ENCODE measurements around the gene EMILIN3.

EMILIN3 gene

DNA sequence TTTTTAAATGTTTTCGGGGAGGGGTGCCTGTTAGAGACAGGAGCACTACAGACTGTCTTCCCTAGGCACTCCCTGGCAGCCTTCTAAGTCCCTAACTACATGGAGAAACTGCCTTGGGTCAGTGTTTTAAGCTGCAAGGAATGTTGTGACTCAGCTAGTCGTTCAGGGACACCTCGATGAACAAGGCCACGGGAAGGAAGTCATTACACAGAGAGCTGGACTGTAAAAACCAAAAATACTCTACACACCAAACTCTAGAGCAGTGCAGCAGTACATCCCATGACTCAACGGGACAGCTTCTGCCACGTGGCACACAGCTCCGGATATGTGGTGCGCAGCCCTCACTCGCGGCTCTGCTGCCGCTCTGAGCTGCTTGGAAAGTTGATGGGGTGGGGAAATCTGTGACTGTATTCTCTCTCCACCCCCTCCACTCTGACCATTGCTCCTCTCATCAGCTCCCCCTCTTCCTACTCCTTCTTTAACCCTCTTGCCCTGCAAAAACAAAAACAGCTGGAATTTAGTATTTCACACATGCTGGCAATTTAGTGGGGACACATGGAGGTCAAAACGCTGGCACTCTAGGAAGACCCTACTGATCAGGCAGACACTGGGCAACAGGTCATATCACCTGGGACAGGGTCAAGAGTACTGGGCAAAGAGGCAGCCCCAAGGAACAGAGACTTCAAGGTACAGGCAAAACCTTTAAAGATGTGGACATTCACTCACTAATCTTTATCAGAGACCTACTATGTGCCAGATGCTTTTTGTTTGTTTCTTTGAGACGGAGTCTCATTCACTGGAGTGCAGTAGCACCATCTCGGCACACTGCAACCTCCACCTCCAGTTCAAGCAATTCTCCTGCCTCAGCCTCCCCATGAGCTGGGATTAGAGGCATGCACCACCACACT is 36.9 kb downstream of the EMILIN3 start:
- Histone ChIP-seq H3K4me3 (ENCODE audit: low read depth, low read length) (no peak overlapping the region), H3K4me1 (no peaks in the 10 kb centered on the region), H3K36me3 (no peaks in the 10 kb centered on the region), H3K9me3 (no peaks in the 10 kb centered on the region), H3K27me3 (no peaks in the 10 kb centered on the region)
- no peak for DNase-seq
- no peak for TF ChIP-seq CTCF (IDR thresholded peaks at IDR 0.05; ENCODE audit: low read depth, low read length)

- no peak for DNase-seq
- Histone ChIP-seq H3K36me3 (no peaks in the 10 kb centered on the region), H3K27me3 (no peaks in the 10 kb centered on the region), H3K4me3 (ENCODE audit: low read depth, low read length) (no peak overlapping the region), H3K4me1 (no peaks in the 10 kb centered on the region), H3K9me3 (no peaks in the 10 kb centered on the region)
- TF ChIP-seq CTCF (IDR thresholded peaks at IDR 0.05; ENCODE audit: low read depth, low read length), result no peak
Measured at GRCh38 chr20:41327178-41327577, 39.4 kb downstream of the EMILIN3 start.

GRCh38 chr20:41320976-41321375 is 45.6 kb downstream of the EMILIN3 start:
- no peaks in the 10 kb centered on the region for H3K4me1 ChIP-seq
- H3K4me3 ChIP-seq (ENCODE audit: low read depth, low read length), result no peak overlapping the region
- TF ChIP-seq CTCF (IDR thresholded peaks at IDR 0.05; ENCODE audit: low read depth, low read length), result no peak
- no peak for DNase-seq
- H3K27me3 ChIP-seq, result no peaks in the 10 kb centered on the region
- H3K36me3 ChIP-seq, result no peaks in the 10 kb centered on the region
- H3K9me3 ChIP-seq, result no peaks in the 10 kb centered on the region

DNA sequence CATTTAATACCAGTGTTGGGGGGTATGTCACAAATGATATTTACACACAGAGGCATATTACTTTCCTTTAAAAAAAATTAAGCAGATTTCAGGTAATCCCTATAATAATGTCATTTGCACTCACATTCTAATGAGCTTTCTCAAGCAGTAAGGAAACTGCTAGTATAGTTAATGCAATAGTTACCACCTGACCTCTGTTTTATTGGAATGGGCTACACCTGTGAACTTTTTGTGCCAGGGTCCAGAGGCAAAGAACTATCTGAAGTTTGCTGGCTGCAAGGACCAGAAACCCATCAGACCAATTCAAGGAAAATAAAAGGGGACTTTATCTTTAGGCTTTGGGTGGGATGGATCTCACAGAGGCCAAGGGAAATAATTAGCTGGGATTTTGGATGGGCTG is 46.2 kb downstream of the EMILIN3 start:
- Histone ChIP-seq H3K27me3 (no peaks in the 10 kb centered on the region), H3K36me3 (no peaks in the 10 kb centered on the region), H3K4me1 (no peaks in the 10 kb centered on the region), H3K4me3 (ENCODE audit: low read depth, low read length) (no peak overlapping the region), H3K9me3 (no peaks in the 10 kb centered on the region)
- DNase-seq, result no peak
- TF ChIP-seq CTCF (IDR thresholded peaks at IDR 0.05; ENCODE audit: low read depth, low read length), result no peak

DNA sequence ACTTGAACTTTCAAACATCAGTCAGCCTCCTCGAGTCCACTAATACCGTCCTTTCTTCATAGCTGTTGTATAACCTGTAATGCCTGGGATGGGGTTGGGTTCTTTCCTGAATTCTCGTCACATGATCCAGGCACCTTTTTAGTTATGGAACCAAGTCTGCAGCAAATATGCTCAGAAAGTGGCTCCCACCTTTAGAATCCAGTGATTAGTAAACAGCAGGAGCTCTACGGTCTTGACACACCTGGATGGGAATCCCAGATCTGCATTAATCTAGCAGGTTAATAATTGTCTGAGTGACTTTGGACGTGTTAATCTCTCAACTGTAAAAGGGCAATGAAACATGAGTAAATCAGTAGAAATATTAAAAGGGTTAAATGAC is 48.4 kb downstream of the EMILIN3 start:
- Histone ChIP-seq H3K36me3 (no peaks in the 10 kb centered on the region), H3K27me3 (no peaks in the 10 kb centered on the region), H3K9me3 (no peaks in the 10 kb centered on the region), H3K4me3 (ENCODE audit: low read depth, low read length) (peak overlapping the region; percentile 68), H3K4me1 (no peaks in the 10 kb centered on the region)
- TF ChIP-seq CTCF (IDR thresholded peaks at IDR 0.05; ENCODE audit: low read depth, low read length), result no peak
- DNase-seq, result no peak

GRCh38 chr20:41317546-41318270 is 48.9 kb downstream of the EMILIN3 start, which contains the start of gene ZHX3:
Gene ZHX3 (minus strand): TSS chr20:41317731. CDS start chr20:41204916, 112,815 bp downstream.
- TF ChIP-seq CTCF (IDR thresholded peaks at IDR 0.05; ENCODE audit: low read depth, low read length), result no peak
- peak; percentile 99 for DNase-seq

More at GRCh38 chr20:41317546-41318270, 48.9 kb downstream of the EMILIN3 start, which contains the start of gene ZHX3:
- H3K36me3 ChIP-seq, result no peaks in the 10 kb centered on the region
- no peaks in the 10 kb centered on the region for H3K4me1 ChIP-seq
- H3K4me3 ChIP-seq (ENCODE audit: low read depth, low read length), result peak within 1 kb of the TSS; percentile 77
- H3K27me3 ChIP-seq, result no peaks in the 10 kb centered on the region
- H3K9me3 ChIP-seq, result no peaks in the 10 kb centered on the region

Measured in BE2C (cell line).